ENCODE data around the gene NFKBIB. TPM values are rescaled to one million over a fixed set of nuclear protein-coding genes. Genes with fewer than 3 reads are reported as not detected.

The NFKBIB gene
- total RNA-seq, 4 donors from 2014 or later = 5.2 to 37.4 (median 19.4) TPM

DNA sequence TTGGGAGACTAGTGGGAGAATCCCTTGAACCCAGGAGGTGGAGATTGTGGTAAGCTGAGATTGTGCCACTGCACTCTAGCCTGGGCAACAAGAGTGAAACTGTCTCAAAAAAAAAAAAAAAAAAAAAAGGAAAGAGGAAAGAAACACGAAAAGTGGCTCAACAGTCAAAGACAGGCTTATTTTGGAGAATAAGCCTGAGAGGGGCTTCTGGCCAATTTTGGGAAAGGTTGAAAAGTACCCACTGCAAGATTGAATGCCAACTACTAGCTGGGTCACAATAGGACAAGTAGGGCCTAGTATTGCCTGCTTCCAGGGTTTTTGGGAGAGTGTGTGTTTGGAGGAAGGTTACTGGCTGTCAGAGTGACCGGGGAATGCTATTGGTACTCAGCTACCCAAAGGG lies 58.5 kb downstream of the NFKBIB start:
- Histone ChIP-seq H3K4me1 (no peaks in the 10 kb centered on the region), H3K27me3 (no peaks in the 10 kb centered on the region), H3K9me3 (no peaks in the 10 kb centered on the region), H3K36me3 (no peaks in the 10 kb centered on the region), H3K27ac (no peak overlapping the region), H3K4me3 (no peak overlapping the region)
- no peak for TF ChIP-seq POLR2A (IDR thresholded peaks at IDR 0.05)
- no peak for TF ChIP-seq CTCF (IDR thresholded peaks at IDR 0.05)
- intact Hi-C loops (cut with DNase I; ENCODE audit: low total_unique reads) = no loop called here
- no peak for DNase-seq

Other genes starting within 250 kb of the NFKBIB start
- 1 to 10 TPM in 2 of 4 donors, under 1 TPM in 1, not detected in 1; 0.83 to 8.4 (median 8.2) TPM for gene CAPN12, start 155.5 kb upstream of the NFKBIB start, total RNA-seq
- 1 to 10 TPM in 1 of 4 donors, not detected in 3; 2.6 TPM for gene LGALS7, start 126.5 kb upstream of the NFKBIB start, total RNA-seq
- gene LGALS7B, start 110.8 kb upstream of the NFKBIB start, total RNA-seq = 1 to 10 TPM in 2 of 4 donors, not detected in 2; 1.1 to 6.2 TPM
- 1 to 10 TPM in 2 of 4 donors, under 1 TPM in 1, not detected in 1; 0.51 to 4.7 (median 3.6) TPM for gene LGALS4, start 87.0 kb upstream of the NFKBIB start, total RNA-seq
- 100 to 1,000 TPM in 1 of 4 donors, 10 to 100 TPM in 3; 27.7 to 188 (median 70.3) TPM for gene ECH1, start 68.2 kb upstream of the NFKBIB start, total RNA-seq
- 100 to 1,000 TPM in 2 of 4 donors, 10 to 100 TPM in 2; 65.8 to 353 (median 177) TPM for gene HNRNPL, start 50.0 kb upstream of the NFKBIB start, total RNA-seq
- 100 to 1,000 TPM in 1 of 4 donors, 1 to 10 TPM in 3; 3.3 to 308 (median 5.0) TPM for gene RINL, start 21.7 kb upstream of the NFKBIB start, total RNA-seq
- gene SIRT2, start 351 bp upstream of the NFKBIB start, total RNA-seq = 100 to 1,000 TPM in 2 of 4 donors, 10 to 100 TPM in 2; 46.0 to 171 (median 80.2) TPM
- 1 to 10 TPM in 1 of 4 donors, under 1 TPM in 1, not detected in 2; 0.43 to 1.2 TPM for gene CCER2, start 12.2 kb downstream of the NFKBIB start, total RNA-seq
- 10 to 100 TPM in 2 of 4 donors, 1 to 10 TPM in 2; 1.3 to 18.4 (median 10.6) TPM for gene SARS2, start 30.8 kb downstream of the NFKBIB start, total RNA-seq
- 10 to 100 TPM; 16.9 to 83.8 (median 19.2) TPM for gene MRPS12, start 31.0 kb downstream of the NFKBIB start, total RNA-seq
- gene FBXO17, start 75.8 kb downstream of the NFKBIB start, total RNA-seq = 10 to 100 TPM in 3 of 4 donors, 1 to 10 TPM in 1; 3.8 to 47.6 (median 36.7) TPM
- gene FBXO27, start 132.6 kb downstream of the NFKBIB start, total RNA-seq = 10 to 100 TPM in 1 of 4 donors, 1 to 10 TPM in 3; 3.4 to 11.3 (median 7.8) TPM
- gene ACP7, start 184.4 kb downstream of the NFKBIB start, total RNA-seq = under 1 TPM in 1 of 4 donors, not detected in 3; 0.55 TPM
- gene PAK4, start 225.8 kb downstream of the NFKBIB start, total RNA-seq = 10 to 100 TPM in 3 of 4 donors, under 1 TPM in 1; 0.26 to 57.4 (median 24.3) TPM

Measured in uterus (tissue), 4 donors.